Measurements from ENCODE around the gene HSD17B1.

The HSD17B1 gene

GRCh38 chr17:42568341-42569111 lies 15.8 kb downstream of the HSD17B1 start:
- no peak for DNase-seq

- no peak for DNase-seq
Measured at GRCh38 chr17:42571435-42572225, 18.9 kb downstream of the HSD17B1 start.

- no peak for DNase-seq
Measured at GRCh38 chr17:42573095-42573494, 20.4 kb downstream of the HSD17B1 start.

DNA sequence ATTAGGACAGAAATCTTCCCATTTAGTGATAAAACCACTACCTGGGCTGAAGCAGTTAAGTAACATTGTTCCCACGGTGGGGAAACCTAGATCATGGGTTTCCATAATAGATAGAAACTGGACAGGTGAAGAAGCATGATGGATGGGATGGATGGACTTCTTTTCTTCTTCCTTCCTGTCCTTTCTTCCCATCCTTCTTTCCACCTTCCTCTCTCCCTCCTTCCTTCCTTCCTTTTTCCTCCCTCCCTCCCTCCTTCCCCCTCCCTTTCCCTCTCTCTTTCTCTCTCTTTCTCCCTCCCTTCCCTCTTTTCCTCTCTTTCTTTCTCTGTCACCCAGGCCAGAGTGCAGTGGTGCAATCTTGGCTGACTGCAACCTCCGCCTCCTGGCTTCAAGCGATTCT lies 21.7 kb downstream of the HSD17B1 start:
- no peak for DNase-seq

- DNase-seq: no peak
Measured at GRCh38 chr17:42577140-42577531, 24.4 kb downstream of the HSD17B1 start.

- peak; percentile 98 to 99 (median 98) for DNase-seq
Measured at GRCh38 chr17:42577532-42578281, 25.0 kb downstream of the HSD17B1 start, which contains the start of gene PSMC3IP. TSS of gene PSMC3IP (minus strand) at chr17:42577729. CDS start at chr17:42577686, 43 bp downstream.

DNA sequence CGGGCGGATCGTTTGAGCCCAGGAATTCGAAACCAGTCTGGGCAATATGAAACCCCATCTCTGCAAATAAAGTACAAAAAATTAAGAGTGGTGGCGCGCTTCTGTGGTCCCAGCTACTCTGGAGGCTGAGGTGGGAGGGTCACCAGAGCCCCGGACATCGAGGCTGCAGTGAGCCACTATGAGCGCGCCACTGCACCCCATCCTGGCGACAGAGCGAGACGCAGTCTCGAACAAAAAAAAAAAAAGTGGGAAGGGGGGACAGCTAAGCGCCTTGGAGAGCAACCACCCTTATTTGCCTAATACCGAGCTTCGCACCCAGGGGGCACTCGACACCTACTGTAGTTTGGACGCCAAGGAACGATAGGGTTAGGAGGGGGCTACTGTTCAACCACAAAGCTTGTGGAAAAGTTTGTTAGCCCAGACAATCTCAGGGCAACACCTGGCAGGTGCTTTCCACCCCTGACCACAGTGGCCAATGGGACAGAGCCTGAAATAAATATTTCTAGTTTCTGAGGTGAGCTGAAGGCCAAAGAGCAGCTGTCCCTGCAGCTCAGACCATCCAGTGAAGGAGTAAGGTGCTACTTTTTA lies 25.7 kb downstream of the HSD17B1 start:
- peak; percentile 71 to 81 (median 74) for DNase-seq

DNA sequence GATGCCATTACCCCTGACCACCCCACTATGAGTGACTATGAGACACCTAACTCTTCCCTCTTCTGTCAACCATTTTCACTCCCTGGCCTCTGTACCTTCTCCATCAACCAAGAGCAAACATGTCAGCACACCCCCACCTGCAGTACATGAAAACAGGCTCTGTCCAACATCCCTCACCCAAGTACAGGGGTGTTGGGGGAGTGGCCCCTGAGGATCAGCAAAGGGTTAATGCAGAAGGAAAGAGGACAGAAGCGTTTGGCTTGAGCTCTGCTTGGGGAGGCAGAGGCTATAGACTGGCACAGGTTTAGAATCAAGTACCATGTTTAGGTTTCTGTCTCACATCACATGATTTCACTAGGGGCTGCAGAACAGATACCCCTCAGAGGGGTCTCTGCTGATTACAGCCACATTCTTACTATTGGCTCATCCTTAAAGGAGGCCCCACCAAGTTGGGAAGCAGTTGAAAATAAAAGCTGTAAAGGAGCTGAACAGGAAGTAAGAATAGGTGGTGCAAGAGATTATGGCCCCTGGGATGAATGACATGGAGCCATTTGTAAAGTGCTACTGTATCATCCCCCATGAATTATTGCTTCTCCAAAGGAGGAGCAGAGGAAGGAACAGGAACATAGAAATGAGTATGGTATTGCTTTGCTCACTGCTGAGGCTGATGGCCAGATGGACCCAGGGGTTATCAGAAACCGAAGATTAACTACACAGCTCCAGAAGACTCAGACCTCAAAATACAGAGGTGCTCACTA lies 27.2 kb downstream of the HSD17B1 start:
- no peak for DNase-seq

GRCh38 chr17:42581744-42582270 lies 29.1 kb downstream of the HSD17B1 start:
- no peak for DNase-seq

- DNase-seq: peak; percentile 68 to 86 (median 81)
Measured at GRCh38 chr17:42584880-42585279, 32.2 kb downstream of the HSD17B1 start.

- DNase-seq: peak; percentile 38 to 63 (median 44)
Measured at GRCh38 chr17:42585353-42585752, 32.6 kb downstream of the HSD17B1 start.

GRCh38 chr17:42586514-42587230 lies 33.9 kb downstream of the HSD17B1 start:
- no peak for DNase-seq

GRCh38 chr17:42590886-42591285 lies 38.2 kb downstream of the HSD17B1 start:
- DNase-seq: no peak

DNA sequence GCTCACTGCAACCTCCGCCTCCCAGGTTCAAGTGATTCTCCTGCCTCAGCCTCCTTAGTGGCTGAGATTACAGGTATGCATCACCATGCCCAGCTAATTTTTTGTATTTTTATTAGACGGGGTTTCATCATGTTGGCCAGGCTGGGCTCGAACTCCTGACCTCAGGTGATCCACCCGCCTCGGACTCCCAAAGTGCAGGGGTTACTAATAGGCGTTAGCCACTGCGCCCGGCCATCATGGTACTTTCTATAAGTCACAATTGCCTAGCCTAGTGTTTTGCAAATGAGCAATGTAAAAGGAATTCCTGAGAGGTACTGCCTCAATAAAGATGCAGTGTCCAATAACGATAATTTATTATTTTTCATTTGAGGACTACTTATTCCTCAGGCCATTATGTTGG lies 38.7 kb downstream of the HSD17B1 start:
- no peak for DNase-seq

DNA sequence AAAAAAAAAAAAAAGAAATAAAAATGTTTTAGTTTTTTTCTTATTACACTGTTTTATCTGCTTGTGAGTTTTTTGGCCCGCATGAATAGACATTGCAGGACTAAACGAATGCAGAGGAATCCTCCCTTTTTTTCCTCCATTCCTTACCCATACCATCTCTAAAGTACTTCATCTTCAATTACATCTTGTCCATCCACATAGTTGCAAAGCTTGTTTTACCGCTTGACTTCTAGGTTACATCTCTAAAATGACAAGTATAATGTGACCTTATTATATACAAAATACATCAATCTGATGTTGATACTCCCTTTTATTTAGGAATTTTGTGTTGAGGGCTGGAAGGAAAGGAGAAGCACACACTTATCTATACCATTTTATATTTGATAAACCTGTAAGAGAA lies 43.7 kb downstream of the HSD17B1 start:
- DNase-seq: no peak

DNA sequence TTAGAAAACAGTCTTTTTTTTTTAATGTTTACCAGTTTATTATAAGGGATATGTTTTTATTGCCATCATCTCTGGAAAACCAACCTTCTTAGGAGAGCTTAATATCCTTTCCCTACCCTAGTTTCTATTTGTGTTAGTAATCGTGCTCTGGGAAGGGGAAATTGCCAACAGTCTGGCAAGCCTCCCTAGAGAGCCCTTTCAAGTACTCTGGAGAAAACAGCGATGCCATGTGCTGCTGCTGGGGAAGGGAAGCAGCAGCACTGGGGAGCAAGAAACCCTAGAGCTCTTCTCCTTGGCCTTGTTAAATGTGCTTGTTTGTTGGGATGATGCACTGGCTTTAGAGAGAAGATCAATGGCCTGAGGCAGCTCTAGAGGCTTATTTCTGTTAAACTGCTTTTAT lies 46.2 kb downstream of the HSD17B1 start:
- DNase-seq: no peak

DNA sequence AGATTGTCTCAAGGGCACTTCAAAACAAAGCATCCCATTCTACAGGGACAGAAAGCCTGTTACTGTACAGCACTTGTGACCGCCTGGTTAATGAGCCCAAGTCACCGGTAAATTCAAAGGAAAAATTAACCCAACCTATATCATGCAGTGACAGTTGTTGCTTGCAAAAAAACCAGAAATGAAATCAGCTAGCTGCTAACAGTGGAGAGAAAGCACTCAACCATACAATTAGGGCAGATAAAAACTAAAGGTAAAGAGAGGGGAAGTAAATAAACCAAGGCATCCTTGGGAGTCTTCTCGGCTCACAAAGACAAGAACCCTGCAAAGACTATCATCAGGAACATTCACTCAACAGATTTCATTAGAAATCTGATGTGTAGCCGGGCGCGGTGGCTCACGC lies 50.6 kb downstream of the HSD17B1 start:
- DNase-seq: no peak

Measured in suppressor macrophage treated with lipopolysaccharide for 1 hour (primary cell).